ENCODE measurements around the gene RNF138.
"Not testable (repeated sequence)": the region's sequence is repeated elsewhere in the genome, so short reads cannot be mapped to it uniquely, and the experiment has no call there.

The RNF138 gene

GRCh38 chr18:32095192-32095899 lies 3.7 kb downstream of the RNF138 start:
- in situ Hi-C loops (cut with MboI; ENCODE audit: low sequenced_read_pairs): no loop called here

GRCh38 chr18:32095900-32096229 lies 4.2 kb downstream of the RNF138 start:
- in situ Hi-C loops (cut with MboI; ENCODE audit: low sequenced_read_pairs): no loop called here

GRCh38 chr18:32096946-32097345 lies 5.3 kb downstream of the RNF138 start:
- in situ Hi-C loops (cut with MboI; ENCODE audit: low sequenced_read_pairs): no loop called here

GRCh38 chr18:32104516-32104915 lies 12.8 kb downstream of the RNF138 start:
- in situ Hi-C loops (cut with MboI; ENCODE audit: low sequenced_read_pairs): no loop called here

- in situ Hi-C loops (cut with MboI; ENCODE audit: low sequenced_read_pairs): no loop called here
These were observed 18.3 kb downstream of the RNF138 start for GRCh38 chr18:32110005-32110404.

- in situ Hi-C loops (cut with MboI; ENCODE audit: low sequenced_read_pairs): no loop called here
These were observed 20.0 kb downstream of the RNF138 start for GRCh38 chr18:32111706-32112105.

- in situ Hi-C loops (cut with MboI; ENCODE audit: low sequenced_read_pairs): no loop called here
These were observed 21.2 kb downstream of the RNF138 start for GRCh38 chr18:32112826-32113225.

GRCh38 chr18:32114293-32114942 lies 22.7 kb downstream of the RNF138 start:
- in situ Hi-C loops (cut with MboI; ENCODE audit: low sequenced_read_pairs): no loop called here

- in situ Hi-C loops (cut with MboI; ENCODE audit: low sequenced_read_pairs): no loop called here
These were observed 30.4 kb downstream of the RNF138 start for GRCh38 chr18:32122039-32122438.

GRCh38 chr18:32126538-32126937 lies 34.9 kb downstream of the RNF138 start:
- in situ Hi-C loops (cut with MboI; ENCODE audit: low sequenced_read_pairs): no loop called here

GRCh38 chr18:32135625-32136024 lies 44.0 kb downstream of the RNF138 start:
- in situ Hi-C loops (cut with MboI; ENCODE audit: low sequenced_read_pairs): no loop called here

GRCh38 chr18:32138332-32138982 lies 46.8 kb downstream of the RNF138 start:
- in situ Hi-C loops (cut with MboI; ENCODE audit: low sequenced_read_pairs): no loop called here

- in situ Hi-C loops (cut with MboI; ENCODE audit: low sequenced_read_pairs): no loop called here
These were observed 48.2 kb downstream of the RNF138 start for GRCh38 chr18:32139835-32140283.

- in situ Hi-C loops (cut with MboI; ENCODE audit: low sequenced_read_pairs): no loop called here
These were observed 56.7 kb downstream of the RNF138 start for GRCh38 chr18:32148185-32148870.

GRCh38 chr18:32152705-32153448 lies 61.2 kb downstream of the RNF138 start:
- in situ Hi-C loops (cut with MboI; ENCODE audit: low sequenced_read_pairs): no loop called here

GRCh38 chr18:32156855-32157254 lies 65.2 kb downstream of the RNF138 start:
- in situ Hi-C loops (cut with MboI; ENCODE audit: low sequenced_read_pairs): no loop called here

- in situ Hi-C loops (cut with MboI; ENCODE audit: low sequenced_read_pairs): no loop called here
These were observed 65.9 kb downstream of the RNF138 start for GRCh38 chr18:32157580-32157979.

GRCh38 chr18:32158108-32158624 lies 66.5 kb downstream of the RNF138 start:
- in situ Hi-C loops (cut with MboI; ENCODE audit: low sequenced_read_pairs): no loop called here

- in situ Hi-C loops (cut with MboI; ENCODE audit: low sequenced_read_pairs): not testable (repeated sequence)
These were observed 67.0 kb downstream of the RNF138 start for GRCh38 chr18:32158631-32159030.

- in situ Hi-C loops (cut with MboI; ENCODE audit: low sequenced_read_pairs): loop anchor here (10.0 kb wide), 1 partner anchor 394 kb away; no protein-coding TSS in a partner anchor
These were observed 68.9 kb downstream of the RNF138 start for GRCh38 chr18:32160547-32160946.

All from HL-60/S4 (cell line).